Colon (tissue), 2 donors: ENCODE data around the gene RTEL1.

Experiments used
- FAIRE-seq: peaks from 2 replicates; lab custom pipeline; 2012; peaks lifted over from hg19 to GRCh38; lab: Jason Lieb, UNC
- donor health status: control.
- donor health status: control.

The RTEL1 gene

DNA sequence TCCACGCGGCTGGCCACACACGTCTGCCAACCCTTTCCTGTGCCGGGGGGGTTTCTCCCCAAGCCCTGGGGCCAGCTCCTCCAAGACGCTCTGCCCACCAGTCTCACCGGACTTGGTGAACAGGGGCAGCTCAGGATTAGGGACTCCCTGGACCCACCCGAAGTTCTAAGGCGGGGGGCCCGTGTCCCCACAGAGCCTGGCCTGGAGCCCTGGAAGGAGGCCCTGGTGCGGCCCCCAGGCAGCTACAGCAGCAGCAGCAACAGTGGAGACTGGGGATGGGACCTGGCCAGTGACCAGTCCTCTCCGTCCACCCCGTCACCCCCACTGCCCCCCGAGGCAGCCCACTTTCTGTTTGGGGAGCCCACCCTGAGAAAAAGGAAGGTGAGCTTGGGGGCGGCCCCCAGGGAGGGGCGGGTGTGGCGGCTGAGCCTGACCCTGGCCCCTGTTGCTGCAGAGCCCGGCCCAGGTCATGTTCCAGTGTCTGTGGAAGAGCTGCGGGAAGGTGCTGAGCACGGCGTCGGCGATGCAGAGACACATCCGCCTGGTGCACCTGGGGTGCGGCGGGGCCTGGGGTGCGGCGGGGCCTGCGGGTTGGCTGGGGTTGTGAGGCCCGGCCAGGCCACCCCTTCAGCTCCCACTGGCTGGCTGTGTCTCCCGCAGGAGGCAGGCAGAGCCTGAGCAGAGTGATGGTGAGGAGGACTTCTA, 83.7 kb downstream of the RTEL1 start:
- FAIRE-seq: no peak

DNA sequence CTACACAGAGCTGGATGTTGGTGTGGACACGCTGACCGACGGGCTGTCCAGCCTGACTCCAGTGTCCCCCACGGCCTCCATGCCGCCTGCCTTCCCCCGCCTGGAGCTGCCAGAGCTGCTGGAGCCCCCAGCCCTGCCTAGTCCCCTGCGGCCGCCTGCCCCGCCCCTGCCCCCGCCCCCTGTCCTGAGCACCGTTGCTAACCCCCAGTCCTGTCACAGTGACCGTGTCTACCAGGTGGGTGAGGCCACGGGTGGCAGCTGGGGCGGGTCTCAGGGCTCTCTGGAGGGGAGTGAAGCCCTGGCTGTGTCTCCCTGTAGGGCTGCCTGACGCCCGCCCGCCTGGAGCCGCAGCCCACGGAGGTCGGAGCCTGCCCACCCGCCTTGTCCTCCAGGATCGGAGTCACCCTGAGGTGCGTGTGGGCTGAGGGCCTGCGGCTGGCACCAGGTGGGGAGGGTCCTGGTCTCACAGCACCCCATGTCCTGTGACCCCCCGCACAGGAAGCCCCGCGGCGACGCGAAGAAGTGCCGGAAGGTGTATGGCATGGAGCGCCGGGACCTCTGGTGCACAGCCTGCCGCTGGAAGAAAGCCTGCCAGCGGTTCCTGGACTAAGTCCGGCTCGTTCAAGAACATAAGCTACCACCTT, 84.4 kb downstream of the RTEL1 start:
- FAIRE-seq: no peak

DNA sequence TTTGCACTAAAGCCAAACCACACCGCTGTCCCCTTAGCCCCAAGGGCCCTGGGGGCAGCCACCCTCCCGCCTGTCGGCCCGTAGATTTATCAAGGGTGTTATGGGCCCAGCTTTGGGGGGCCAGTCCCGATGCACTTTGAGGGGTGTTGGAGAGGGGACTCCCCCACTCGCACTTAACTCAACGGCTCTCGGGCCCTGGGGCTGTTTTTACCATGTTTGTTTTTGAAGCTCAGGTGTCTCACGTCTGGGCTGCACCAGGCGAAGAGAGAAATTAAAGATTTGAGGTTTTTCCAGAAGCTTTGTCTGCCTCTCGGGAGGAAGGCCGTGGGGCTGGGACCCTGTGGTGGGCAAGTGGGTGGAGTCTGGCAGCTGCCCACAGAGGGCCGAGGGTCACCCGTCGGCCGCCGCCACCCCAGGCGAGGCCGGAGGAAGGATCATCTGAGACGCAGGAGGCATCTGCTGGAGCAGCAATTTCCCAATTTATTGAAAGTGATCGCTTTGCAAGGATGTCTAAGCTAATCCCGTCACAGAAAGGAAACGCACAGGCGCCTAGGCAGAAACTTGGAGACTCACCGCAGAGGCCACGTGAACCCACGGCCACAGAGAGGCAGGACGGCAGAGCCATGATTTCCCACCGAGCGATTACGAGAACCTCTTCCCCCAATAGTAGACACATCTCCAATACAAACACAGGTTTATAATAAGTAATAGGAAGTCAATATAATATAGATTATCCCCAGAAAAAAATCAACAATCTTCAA, 85.3 kb downstream of the RTEL1 start:
- FAIRE-seq: no peak

DNA sequence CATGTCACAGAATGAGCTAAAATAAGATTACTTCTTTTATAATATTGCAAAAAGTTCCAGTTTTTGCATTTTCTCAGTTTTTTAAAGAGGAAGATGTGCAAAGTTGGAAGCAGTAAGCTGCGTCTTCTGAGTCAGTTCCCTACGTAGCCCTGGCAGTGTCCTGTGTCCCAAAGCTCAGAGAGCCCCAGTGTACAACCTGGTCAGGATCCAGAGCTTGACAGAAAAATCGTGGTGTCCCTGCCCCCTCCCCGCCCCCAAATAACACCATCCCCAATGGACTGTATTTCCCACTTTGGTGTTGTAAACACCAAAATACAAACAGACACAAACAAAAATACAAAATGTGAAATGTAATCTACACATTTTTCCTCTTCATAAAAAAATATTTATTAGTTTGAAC, 86.0 kb downstream of the RTEL1 start:
- FAIRE-seq: no peak

DNA sequence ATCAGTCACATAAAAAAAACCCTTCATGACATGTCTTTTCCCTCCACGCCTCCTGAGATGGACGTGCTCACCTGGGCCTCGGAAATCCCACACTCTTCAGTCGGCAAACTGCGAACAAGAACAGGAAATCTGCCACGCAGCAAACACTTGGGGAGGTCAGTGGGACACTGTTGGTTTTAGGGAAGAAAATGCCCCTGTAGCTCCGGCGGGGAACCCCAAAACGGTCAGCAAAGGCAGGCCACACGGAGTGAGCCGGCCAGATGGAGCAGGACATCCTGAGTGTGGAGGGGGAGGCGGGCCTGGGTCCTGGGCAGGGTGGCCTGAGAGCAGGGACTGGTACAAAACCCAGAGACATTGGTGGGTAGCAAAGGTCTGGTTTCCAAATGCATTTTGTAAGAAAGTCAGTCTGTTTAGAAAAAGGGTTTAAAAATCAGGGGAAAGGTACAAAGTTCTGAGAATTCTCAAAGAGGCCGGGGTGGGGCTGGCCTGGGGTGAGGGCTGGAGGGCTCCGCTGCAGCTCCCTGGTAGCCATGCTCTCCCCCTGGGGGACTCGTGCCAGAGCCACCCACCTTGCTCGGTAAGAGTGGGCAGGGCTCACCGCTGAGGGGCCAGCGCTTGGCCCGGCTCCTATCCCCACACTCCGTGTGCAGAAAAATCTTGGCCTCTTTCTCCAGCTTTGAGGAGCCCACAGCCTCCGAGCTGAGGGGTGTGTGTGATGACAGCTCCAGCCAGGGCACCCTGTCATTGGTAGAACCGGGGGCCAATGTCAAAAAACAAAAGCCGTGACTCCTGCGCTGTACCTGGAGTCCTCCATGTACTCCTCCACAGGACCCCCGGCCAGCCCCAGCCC, 86.7 kb downstream of the RTEL1 start:
- no peak for FAIRE-seq

DNA sequence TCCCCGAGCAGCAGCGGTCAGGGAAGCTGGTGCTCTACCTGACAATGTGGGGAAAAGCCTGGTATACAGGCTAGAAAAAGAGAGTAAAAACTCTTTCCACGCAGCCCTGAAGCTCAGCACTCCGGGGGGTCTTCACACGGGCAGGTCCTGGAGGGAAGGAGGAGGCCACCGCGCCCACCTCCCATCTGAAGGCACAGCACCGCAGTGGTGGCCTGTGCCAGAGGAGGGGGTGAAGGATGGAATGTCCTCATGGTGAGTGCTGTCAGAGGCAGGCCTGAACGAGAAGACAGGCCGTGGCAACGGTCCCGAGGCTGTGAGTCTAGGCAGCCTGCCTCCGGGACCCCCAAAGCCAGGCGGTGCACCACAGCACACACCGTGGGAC, 87.3 kb downstream of the RTEL1 start:
- FAIRE-seq: no peak
